ENCODE data around the gene ZNF644.
A peak's percentile ranks its signal among the peaks of the same experiment; 100 is the strongest.

Gene ZNF644

GRCh38 chr1:91015794-91016550 is 5.9 kb downstream of the ZNF644 start:
- no peak for TF ChIP-seq CTCF (IDR thresholded peaks at IDR 0.05; ENCODE audit: poor library complexity, severe bottlenecking)
- DNase-seq (ENCODE audit: low spot score) (no peak), ATAC-seq (ENCODE audit: low read depth) (peak; percentile 86)
- H3K27ac ChIP-seq (ENCODE audit: poor library complexity, severe bottlenecking) = peak overlapping the region; percentile 91
- H3K27me3 ChIP-seq (ENCODE audit: insufficient read depth, poor library complexity, severe bottlenecking) = no peaks in the 10 kb centered on the region
- H3K36me3 ChIP-seq (ENCODE audit: low read depth) = peaks cover 68% of the 10 kb centered on the region
- peaks cover 69% of the 10 kb centered on the region for H3K4me1 ChIP-seq (ENCODE audit: insufficient read depth, poor library complexity, severe bottlenecking)
- no peak overlapping the region for H3K4me3 ChIP-seq (ENCODE audit: severe bottlenecking)
- no peaks in the 10 kb centered on the region for H3K9me3 ChIP-seq (ENCODE audit: severe bottlenecking)

- ATAC-seq (ENCODE audit: low read depth) (peak; percentile 74), DNase-seq (ENCODE audit: low spot score) (no peak)
- TF ChIP-seq CTCF (IDR thresholded peaks at IDR 0.05; ENCODE audit: poor library complexity, severe bottlenecking) = no peak
- peaks cover 65% of the 10 kb centered on the region for H3K4me1 ChIP-seq (ENCODE audit: insufficient read depth, poor library complexity, severe bottlenecking)
- no peaks in the 10 kb centered on the region for H3K27me3 ChIP-seq (ENCODE audit: insufficient read depth, poor library complexity, severe bottlenecking)
- no peaks in the 10 kb centered on the region for H3K9me3 ChIP-seq (ENCODE audit: severe bottlenecking)
- no peak overlapping the region for H3K4me3 ChIP-seq (ENCODE audit: severe bottlenecking)
- peak overlapping the region; percentile 91 for H3K27ac ChIP-seq (ENCODE audit: poor library complexity, severe bottlenecking)
- peaks cover 68% of the 10 kb centered on the region for H3K36me3 ChIP-seq (ENCODE audit: low read depth)
Measured at GRCh38 chr1:91015358-91015780, 6.5 kb downstream of the ZNF644 start.

GRCh38 chr1:91014475-91014874 is 7.4 kb downstream of the ZNF644 start:
- Histone ChIP-seq H3K9me3 (ENCODE audit: severe bottlenecking) (no peaks in the 10 kb centered on the region), H3K27me3 (ENCODE audit: insufficient read depth, poor library complexity, severe bottlenecking) (no peaks in the 10 kb centered on the region), H3K4me3 (ENCODE audit: severe bottlenecking) (no peak overlapping the region), H3K27ac (ENCODE audit: poor library complexity, severe bottlenecking) (peak overlapping the region; percentile 91), H3K36me3 (ENCODE audit: low read depth) (peaks cover 62% of the 10 kb centered on the region), H3K4me1 (ENCODE audit: insufficient read depth, poor library complexity, severe bottlenecking) (peaks cover 56% of the 10 kb centered on the region)
- DNase-seq (ENCODE audit: low spot score) (no peak), ATAC-seq (ENCODE audit: low read depth) (peak; percentile 24; the same call in 2 of the 3 replicates)
- no peak for TF ChIP-seq CTCF (IDR thresholded peaks at IDR 0.05; ENCODE audit: poor library complexity, severe bottlenecking)

- ATAC-seq (ENCODE audit: low read depth) (no peak), DNase-seq (ENCODE audit: low spot score) (no peak)
- no peak for TF ChIP-seq CTCF (IDR thresholded peaks at IDR 0.05; ENCODE audit: poor library complexity, severe bottlenecking)
- Histone ChIP-seq H3K9me3 (ENCODE audit: severe bottlenecking) (no peaks in the 10 kb centered on the region), H3K36me3 (ENCODE audit: low read depth) (peaks cover 53% of the 10 kb centered on the region), H3K27me3 (ENCODE audit: insufficient read depth, poor library complexity, severe bottlenecking) (no peaks in the 10 kb centered on the region), H3K4me3 (ENCODE audit: severe bottlenecking) (no peak overlapping the region), H3K4me1 (ENCODE audit: insufficient read depth, poor library complexity, severe bottlenecking) (peaks cover 45% of the 10 kb centered on the region), H3K27ac (ENCODE audit: poor library complexity, severe bottlenecking) (no peak overlapping the region)
Measured at GRCh38 chr1:91013302-91013701, 8.5 kb downstream of the ZNF644 start.

GRCh38 chr1:91012196-91012595 is 9.6 kb downstream of the ZNF644 start:
- no peak overlapping the region for H3K27ac ChIP-seq (ENCODE audit: poor library complexity, severe bottlenecking)
- peaks cover 34% of the 10 kb centered on the region for H3K4me1 ChIP-seq (ENCODE audit: insufficient read depth, poor library complexity, severe bottlenecking)
- H3K36me3 ChIP-seq (ENCODE audit: low read depth) = peaks cover 46% of the 10 kb centered on the region
- DNase-seq (ENCODE audit: low spot score) = no peak
- no peak for ATAC-seq (ENCODE audit: low read depth)
- no peaks in the 10 kb centered on the region for H3K27me3 ChIP-seq (ENCODE audit: insufficient read depth, poor library complexity, severe bottlenecking)
- no peaks in the 10 kb centered on the region for H3K9me3 ChIP-seq (ENCODE audit: severe bottlenecking)
- no peak for TF ChIP-seq CTCF (IDR thresholded peaks at IDR 0.05; ENCODE audit: poor library complexity, severe bottlenecking)
- no peak overlapping the region for H3K4me3 ChIP-seq (ENCODE audit: severe bottlenecking)

All from RWPE2 (cell line).